ENCODE results near the gene SIL1.

- TF ChIP-seq CHD1 (IDR thresholded peaks at IDR 0.05; ENCODE audit: low read length): no peak
- no peak for TF ChIP-seq MXI1 (IDR thresholded peaks at IDR 0.05; ENCODE audit: low read depth, low read length)
- no peak for TF ChIP-seq POLR2AphosphoS5 (IDR thresholded peaks at IDR 0.05; ENCODE audit: control insufficient read depth, insufficient read depth, low read depth, low read length)
- TF ChIP-seq, protein P1, sequence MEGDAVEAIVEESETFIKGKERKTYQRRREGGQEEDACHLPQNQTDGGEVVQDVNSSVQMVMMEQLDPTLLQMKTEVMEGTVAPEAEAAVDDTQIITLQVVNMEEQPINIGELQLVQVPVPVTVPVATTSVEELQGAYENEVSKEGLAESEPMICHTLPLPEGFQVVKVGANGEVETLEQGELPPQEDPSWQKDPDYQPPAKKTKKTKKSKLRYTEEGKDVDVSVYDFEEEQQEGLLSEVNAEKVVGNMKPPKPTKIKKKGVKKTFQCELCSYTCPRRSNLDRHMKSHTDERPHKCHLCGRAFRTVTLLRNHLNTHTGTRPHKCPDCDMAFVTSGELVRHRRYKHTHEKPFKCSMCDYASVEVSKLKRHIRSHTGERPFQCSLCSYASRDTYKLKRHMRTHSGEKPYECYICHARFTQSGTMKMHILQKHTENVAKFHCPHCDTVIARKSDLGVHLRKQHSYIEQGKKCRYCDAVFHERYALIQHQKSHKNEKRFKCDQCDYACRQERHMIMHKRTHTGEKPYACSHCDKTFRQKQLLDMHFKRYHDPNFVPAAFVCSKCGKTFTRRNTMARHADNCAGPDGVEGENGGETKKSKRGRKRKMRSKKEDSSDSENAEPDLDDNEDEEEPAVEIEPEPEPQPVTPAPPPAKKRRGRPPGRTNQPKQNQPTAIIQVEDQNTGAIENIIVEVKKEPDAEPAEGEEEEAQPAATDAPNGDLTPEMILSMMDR (IDR thresholded peaks at IDR 0.05 in 2 of 3, conservative IDR thresholded peaks at IDR 0.05 in 1 of 3; ENCODE audit: insufficient read depth in 2 of 3, low read depth in 1 of 3, low read length in 3 of 3): no peak
- TF ChIP-seq ZNF239 (CRISPR knock-in tag; IDR thresholded peaks at IDR 0.05): no peak
- no peak for TF ChIP-seq GABPA (tag; conservative IDR thresholded peaks at IDR 0.05; ENCODE audit: low read depth)
- no peak for TF ChIP-seq POLR2A (conservative IDR thresholded peaks at IDR 0.05)
- TF ChIP-seq KDM2B (CRISPR knock-in tag; IDR thresholded peaks at IDR 0.05): no peak
- no peak for TF ChIP-seq MAZ (CRISPR knock-in tag; conservative IDR thresholded peaks at IDR 0.05 in 1 of 2, IDR thresholded peaks at IDR 0.05 in 1 of 2)
- TF ChIP-seq USF2 (CRISPR knock-in tag; IDR thresholded peaks at IDR 0.05): no peak
- TF ChIP-seq, protein P2, sequence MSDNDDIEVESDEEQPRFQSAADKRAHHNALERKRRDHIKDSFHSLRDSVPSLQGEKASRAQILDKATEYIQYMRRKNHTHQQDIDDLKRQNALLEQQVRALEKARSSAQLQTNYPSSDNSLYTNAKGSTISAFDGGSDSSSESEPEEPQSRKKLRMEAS (CRISPR knock-in tag; IDR thresholded peaks at IDR 0.05): no peak
These were observed 219.6 kb downstream of the SIL1 start for GRCh38 chr5:138978581-138978980.
